GM19023 (cell line): ENCODE results near the gene ITGB1.
"Not testable (repeated sequence)": the region's sequence is repeated elsewhere in the genome, so short reads cannot be mapped to it uniquely, and the experiment has no call there.

Source experiments
- ATAC-seq: cut with Tn5 transposase; IDR thresholded peaks from one replicate; pipeline ENCODE4 v1.9.1; 2021; ENCODE audit warnings: mild to moderate bottlenecking, moderate library complexity; ENCODE audit not compliant: unreplicated experiment

ITGB1 gene

DNA sequence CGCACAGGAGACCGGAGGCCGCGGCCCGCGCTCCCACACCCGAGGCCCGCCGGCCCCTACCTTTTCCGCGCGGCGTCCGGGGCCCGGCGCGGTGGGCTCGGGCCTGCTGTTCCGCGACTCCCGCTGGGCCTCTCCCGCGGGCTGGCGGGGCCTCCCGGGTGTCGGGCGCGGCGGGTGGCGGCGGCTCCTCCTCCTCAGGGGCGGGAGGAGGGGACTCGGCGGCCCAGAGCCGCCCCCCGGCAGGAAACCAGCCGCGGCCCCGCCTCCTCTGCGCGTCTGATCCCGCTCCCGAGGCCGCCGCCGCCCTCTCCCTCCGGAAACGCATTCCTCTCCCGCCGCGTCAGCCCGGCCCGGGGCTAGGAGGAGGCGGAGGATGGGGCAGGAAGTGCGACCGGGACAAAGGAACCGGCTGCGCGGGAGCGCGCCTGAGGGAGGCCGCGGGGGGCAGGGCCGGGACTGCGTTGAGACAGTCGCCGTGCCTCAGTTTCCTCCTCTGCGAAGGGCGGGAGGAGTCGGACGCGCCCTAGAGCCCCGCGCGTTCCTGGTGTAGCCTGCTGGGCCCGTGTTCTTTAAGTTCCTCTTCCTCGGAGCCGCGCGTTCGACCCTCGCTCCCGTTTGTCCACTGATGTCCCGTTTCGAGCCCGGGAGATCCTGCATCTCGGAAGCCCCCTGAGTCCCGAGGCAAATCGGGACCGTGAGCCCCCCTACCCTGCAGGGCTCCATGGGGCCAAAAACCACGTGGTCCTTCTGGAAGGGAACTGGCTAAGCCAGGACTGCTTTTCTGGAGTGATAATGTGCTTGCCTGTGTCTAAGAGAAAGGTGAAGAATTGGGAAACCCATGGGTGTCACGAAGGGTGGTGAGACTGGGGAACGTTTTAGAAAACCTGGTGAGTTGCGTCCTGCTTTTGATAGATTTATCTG lies at the start of gene ITGB1:
ITGB1 (minus strand) TSS at position 146 of the 921 bp plus-strand sequence. CDS start 22,672 bp downstream, outside the sequence.
- ATAC-seq = peak; percentile 83

DNA sequence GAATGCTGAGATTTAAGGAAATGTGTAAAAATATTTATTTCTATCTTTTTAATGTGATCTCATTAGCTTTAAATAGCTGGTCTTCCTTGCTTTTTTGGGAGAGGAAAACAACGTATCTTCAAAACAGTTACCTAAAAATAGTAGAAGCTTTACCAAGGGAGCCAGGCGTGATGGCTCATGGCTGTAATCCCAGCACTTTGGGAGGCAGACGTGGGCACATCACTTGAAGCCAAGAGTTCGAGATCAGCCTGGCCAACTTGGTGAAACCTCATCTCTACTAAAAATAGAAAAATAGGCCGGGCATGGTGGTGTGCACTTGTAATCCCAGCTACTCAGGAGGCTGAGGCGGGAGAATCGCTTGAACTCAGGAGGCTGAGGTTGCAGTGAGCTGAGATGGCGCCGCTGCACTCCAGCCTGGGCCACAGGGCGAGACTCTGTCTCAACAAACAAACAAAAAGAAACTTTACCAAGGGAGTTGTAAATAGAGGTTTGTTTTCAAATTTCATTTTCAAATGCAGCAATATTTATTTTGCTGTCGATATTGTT lies 48.4 kb upstream of the ITGB1 start:
- ATAC-seq = no peak

DNA sequence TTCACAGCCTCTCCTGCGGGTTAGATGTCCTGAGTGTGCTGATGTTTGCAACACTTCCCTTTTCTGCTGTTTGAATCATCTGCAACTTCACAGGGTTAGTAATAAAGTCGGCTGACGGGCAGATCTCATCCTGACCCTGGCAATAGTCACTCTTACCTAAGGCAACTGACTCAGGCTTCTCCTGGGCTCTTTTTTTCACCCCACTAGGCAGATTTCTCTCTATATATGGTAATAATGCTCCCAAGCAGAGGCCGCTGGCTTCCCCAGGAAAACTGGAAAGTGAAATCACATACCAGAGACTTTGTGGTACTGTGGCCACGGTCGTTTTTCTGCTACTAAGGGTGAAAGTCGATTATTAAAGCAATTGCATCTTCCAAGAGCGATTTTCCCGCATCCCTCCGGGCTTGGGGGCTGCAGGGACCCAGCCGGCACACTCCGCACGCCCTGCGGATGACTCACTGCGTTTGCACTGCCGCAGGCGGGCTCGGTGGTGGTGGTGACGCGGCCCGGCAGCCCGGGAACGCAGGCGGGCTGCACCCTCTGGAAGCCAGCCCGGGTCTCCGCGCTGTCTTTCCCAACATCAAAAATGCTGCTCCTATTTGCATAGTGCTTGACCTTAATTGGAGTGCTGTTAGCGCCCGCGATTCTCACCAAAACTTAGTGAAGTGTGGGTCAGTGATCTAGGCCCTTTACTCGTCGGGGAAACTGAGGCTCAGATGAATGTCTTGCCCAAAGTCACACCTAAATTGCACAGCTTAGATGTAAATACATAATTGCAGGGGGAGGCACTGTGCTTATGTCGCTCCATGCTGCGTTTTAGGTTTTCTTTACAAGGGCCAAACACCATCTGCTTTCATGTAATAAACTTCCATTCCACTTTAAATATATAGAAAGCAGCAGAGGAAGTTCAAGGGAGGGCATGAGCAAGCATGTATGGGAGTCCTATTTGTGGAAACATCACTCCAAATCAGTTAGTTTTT lies 47.6 kb upstream of the ITGB1 start:
- peak; percentile 67 for ATAC-seq

DNA sequence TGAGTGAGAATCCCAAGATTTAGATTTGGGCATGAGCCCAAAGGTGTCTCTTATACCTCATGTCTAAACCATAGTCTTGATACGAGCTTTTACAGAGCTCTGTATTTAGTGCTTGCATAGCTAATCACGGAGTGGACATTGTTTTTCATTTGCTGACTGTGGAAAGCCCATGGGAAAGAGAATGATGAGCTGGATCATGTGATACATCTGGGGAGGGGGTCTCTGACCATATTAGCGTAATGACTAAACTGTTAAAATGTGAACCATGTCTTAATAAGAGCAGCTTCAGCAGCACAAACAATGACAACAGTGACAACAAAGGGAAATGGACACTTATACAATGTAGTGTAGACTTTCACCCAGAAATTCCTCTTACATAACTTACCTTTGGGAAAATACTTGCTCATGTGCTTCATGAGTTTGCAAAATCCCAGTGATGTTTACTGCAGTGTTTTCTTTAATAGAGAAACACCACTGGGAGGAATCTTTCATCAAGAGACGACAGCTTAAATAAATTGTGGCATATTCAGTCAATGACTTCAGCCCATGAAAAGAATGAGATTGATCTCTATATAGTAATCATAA lies 44.0 kb upstream of the ITGB1 start:
- ATAC-seq = no peak

DNA sequence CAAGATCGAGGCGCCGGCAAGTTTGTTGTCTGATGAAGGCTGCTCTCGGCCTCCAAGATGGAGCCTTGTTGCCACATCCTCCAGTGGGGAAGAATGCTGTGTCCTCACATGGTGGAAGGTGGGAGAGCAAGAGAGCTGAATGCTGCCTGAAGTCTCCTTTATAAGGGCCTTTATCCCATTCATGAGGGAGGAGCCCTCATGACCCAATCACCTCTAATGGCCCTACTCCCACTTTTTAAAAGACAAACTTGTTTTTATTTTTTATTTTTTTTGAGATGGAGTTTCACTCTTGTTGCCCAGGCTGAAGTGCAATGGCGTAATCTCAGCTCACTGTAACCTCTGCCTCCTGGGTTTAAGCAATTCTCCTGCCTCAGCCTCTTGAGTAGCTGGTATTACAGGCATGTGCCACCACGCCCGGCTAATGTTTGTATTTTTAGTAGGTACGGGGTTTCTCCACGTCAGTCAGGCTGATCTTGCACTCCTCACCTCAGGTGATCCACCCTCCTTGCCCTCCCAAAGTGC lies 40.1 kb upstream of the ITGB1 start:
- ATAC-seq = not testable (repeated sequence)

DNA sequence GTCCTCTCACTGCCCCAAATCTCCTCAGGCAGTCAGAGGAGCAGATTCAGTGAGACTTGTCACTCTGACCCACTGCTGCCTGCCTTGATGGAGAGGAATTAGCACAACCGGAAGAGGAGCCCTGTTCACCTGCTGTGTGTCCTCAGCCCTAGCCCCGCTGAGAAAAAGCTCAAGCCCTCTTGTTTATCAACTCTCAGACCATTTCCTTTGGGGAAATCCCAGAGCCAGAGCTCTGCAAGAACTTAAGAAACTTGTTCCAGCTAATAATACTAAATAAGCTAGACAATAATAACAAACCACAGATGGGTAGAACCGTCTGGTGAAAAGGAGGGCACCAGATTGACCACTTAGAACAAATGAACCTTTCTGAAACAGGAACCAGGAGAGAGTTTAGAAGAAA lies 37.7 kb upstream of the ITGB1 start:
- peak; percentile 85 for ATAC-seq

DNA sequence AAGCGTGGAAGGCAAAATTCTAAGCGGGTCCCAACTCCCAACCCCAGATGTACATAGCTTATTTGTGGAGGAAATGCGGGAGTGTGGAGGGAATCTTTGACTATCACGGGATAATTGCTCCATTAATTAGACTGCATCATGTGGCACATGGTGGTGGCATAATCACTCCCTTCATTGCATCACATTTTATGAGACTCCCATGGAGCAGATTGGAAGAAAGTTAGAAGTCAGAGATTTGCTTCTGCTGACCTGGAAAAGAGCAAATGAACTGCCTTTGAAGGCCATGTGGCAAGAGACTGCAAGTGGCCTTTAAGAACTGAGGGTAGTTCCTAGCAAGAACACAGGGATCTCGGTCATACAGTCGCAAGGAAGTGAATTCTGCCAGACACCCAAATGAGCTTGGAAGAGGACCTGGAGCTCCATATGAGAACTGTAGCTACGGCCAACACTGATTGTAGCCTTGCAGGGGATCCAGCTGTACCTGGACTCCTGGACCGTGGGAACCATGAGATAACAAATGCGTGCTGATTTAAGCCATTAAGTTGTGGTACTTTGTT lies 37.1 kb upstream of the ITGB1 start:
- no peak for ATAC-seq

DNA sequence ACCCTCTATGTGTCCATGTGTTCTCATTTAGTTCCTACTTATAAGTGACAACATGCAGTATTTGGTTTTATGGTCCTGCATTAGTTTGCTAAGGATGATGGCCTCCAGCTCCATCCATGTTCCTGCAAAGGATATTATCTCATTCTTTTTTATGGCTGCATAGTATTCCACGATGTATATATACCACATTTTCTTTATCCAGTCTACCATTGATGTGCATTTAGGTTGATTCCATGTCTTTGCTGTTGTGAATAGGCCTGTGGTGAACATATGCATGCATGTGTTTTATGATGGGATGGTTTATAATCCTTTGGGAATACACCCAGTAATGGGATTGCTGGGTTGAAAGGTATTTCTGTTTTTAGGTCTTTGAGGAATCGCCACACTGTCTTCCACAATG lies 36.6 kb upstream of the ITGB1 start:
- not testable (repeated sequence) for ATAC-seq

DNA sequence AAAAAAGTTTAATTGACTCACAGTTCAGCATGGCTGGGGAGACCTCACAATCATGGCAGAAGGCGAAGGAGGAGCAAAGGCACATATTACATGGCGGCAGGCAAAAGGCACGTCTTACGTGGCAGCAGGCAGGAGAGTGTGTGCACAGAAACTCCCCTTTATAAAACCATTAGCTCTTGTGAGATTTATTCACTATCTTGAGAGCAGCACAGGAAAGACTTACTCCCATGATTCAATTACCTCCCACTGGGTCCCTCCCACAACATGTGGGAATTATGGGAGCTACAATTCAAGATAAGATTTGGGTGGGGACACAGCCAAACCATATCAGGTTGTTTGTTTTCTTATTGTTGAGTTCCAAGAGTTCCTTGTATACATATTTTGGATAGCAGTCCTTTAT lies 34.3 kb upstream of the ITGB1 start:
- not testable (repeated sequence) for ATAC-seq

DNA sequence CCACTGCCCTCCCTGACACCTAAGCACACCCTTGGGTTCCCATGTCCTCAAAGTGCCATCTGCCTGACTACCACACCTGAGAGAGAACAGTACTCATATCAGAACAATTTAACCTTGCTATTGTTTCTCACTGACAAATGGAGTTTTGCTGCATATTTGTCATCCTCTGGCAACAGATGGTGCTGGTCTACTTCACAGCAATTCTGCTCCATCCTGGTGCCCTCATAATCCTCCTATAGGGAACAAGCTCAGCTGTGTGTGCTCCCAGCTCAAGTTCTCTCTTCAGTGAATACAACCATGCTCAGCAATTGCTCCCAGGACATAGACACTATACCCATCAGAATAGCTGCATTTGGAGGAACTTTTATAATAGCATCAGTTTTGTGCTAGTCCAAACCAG lies 32.8 kb upstream of the ITGB1 start:
- no peak for ATAC-seq

DNA sequence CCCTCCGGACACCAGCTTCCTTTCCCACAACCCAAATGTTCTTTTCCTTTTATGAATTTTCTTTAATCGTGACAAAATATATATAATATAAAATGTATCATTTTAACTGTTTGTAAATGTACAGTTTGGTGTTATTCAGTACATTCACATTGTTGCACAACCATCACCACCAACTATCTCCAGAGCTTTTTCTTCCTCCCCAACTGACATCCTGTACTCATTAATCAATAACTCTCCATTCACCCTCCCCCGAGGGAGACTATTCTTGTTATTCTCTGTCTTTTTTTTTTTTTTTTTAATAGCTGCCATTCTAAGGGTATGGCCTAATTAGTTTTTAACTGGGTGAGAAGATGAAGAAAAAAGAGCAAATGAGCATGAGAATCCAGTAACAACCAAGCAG lies 30.6 kb upstream of the ITGB1 start:
- no peak for ATAC-seq

DNA sequence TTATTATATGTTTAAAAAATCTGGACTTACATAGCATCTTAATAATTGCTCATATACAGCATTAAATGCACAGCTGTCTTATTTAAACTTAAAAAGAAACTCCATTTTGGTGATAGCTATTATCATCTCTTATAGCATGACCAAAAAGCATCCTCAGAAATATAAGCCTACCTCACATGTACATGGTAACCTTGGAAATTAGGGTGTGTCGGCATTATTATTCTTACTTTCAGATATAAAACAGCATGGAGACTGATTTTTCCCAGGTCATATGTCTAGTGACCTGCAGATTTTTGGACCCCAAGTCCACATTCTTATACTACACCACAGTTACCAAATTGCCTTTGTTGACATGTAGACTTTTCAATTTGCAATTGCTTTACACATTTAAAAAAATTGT lies 29.1 kb upstream of the ITGB1 start:
- ATAC-seq = no peak

DNA sequence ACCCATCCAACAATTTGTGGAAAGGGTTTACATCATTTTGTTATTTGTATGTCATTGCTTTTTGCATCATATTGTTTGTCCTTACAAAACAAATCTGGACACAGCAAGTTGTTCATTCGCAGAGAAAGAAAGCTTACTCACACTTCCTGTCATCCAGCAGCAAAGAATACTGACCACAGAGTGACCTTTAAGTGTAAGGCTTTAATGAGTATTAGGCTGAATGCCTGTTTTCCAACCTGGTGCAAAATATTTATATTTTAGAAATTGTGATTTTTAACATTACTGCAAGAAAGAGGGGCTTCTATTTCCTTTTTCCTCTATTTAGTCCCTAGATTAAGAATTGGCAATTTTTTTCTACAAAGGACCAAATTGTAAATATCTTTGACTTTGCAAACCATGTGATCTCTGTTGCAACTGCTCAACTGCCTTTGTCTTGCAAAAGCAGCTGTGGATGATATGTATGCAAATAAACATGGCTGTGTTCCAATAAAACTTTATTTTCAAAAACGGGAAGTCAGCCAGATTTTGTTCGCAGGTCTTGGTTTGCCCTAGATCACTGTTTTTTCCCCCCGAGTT lies 27.8 kb upstream of the ITGB1 start:
- ATAC-seq = no peak

DNA sequence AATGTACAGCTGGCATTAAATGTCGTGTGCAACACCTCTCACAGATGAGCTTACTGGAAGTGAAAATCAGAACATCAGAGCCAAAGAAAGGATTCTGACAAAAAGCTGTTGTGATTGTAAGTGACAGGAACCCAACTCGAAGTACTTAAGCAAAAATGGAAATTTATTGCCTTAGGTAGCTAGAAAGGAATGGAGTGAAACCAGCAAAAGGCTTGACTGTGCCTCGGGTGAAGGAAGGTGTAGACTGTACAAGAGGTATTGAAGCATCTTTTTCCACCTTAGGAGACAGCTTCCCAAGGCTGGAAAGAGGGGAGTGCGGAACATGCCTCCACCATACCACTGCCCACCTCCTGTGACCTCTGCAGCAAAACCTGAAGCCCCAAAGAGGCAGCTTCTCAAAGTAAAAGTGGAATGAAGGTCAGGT lies 27.3 kb upstream of the ITGB1 start:
- no peak for ATAC-seq

DNA sequence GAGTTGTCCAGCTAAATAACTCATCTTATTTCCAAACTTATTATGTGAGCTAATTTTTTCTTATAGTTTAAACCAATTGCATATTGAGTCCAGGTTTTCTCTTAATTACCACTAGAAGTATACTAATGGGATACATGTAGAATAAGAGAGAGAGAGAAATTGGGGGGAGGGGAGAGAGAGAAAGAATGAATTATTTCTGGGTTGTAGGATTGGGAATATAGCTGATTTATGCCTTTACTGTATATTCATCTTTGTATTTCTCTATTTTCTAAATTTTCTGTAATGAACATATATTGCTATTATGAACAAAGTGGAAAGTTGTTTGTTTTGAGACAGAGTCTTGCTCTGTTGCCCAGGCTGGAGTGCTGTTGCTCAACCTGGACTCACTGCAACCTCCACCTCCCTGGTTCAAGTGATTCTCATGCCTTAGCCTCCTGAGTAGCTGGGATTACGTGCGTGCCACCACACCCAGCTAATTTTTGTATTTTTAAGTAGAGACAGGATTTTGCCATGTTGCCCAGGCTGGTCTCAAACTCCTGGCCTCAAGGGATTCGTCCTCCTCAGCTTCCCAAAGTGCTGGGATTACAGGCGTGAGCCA lies 26.1 kb upstream of the ITGB1 start:
- no peak for ATAC-seq

DNA sequence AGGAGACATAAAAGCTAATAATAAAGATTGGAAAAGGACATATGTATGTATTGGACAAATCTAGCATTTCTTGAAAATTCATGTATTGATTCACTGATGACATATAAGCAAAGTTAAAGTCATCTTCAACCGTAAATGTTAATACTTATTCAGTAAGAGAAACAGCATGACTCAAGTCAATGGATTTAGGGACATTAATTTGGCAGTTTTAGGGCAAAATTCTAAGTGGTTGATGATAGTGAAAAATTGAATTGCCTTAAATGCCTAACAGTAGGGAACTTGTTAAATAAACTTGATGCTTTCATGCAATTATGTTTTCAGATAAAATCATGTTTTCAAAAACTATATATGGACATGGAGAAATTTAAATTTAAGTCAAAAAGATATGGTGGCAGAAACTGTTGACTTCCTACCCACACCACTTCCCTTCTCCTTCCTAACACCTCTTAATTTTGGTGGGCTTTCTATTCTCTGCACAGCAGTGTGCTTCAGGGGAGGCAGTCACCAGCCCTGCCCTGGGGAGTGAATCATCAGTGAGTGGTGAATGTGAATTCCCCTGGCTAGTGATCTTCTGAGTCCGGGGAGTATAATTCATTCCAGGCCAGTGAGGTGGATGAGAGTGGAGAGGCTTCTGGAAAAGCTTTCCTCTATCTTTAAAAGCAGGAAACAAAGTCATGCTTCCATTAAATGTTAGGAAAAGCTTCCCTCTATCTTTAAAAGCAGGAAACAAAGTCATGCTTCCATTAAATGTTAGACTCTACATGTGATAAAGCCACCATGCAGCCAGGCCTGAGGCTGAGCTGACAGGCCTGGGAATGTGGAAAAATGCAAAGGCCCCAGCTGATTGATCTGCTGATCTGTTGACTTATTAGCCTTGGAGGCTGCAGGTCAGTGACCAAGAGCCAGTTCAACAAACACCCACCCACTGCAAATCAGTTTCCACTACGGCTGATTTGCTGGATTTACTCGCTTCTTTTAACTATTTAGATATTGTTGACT lies 25.2 kb upstream of the ITGB1 start:
- no peak for ATAC-seq

DNA sequence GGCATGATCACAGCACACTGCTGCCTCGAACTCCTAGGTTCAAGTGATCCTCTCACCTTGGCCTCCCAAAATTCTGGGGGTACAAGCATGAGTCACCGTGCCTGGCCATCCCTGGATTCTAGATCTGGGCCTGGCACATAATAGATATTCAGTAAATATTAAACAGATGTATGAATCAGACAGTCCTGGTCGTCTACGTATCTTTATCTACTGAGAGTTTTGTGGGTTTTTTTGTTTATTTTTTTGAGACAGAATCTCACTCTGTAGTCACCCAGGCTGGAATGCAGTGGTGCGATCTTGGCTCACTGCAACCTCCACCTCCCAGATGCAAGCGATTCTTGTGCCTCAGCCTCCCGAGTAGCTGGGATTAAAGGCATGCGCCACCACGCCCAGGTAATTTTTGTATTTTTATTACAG lies 24.3 kb upstream of the ITGB1 start:
- ATAC-seq = no peak

DNA sequence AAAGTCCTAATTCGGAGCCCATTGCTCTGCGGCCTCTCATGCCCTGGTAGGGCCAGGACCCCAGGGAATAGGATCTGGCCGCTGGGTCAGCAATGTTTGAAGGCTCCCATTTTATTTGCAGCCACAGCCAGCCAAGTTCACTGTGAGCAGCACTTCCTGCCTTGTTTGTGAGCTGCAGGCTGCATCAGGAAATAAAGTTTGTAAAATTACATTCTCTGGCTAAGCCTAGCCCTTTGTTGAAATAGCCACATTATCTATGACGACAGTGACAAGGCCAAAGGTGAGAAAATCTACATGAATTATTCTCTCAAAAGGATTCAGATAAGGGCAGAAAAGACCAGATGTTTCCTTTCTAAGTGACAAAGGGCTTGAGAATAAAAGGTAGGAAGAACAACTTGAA lies 23.7 kb upstream of the ITGB1 start:
- ATAC-seq = no peak
